C4-2B (cell line): ENCODE results near the gene CTSK.

ENCODE experiments used
- CTCF ChIP-seq: fragments of 450-650 bp; conservative IDR thresholded peaks from 2 replicates; pipeline ENCODE4 v1.5.1; 2017; ENCODE audit warnings: mild to moderate bottlenecking
- ZFX ChIP-seq: fragments of 450-650 bp; IDR thresholded peaks from 2 replicates; pipeline ENCODE4 v1.6.1; 2017

GRCh38 chr1:150765296-150765976, 42.6 kb downstream of the CTSK start, which contains the start of gene CTSS:
- no peak for TF ChIP-seq CTCF
- TF ChIP-seq ZFX, result no peak
